DMS153 treated with DMSO at 0.1 percent for 48 hours (cell line): ENCODE measurements around the gene SSH2.
"Not testable (repeated sequence)": the region's sequence is repeated elsewhere in the genome, so short reads cannot be mapped to it uniquely, and the experiment has no call there.

ENCODE experiments used
- DNase-seq: peaks from one replicate; lab custom pipeline; 2025; ENCODE audit not compliant: unreplicated experiment; lab: John Stamatoyannopoulos, UW

The SSH2 gene

GRCh38 chr17:29929533-29930408, at the start of gene SSH2:
Gene SSH2, minus strand, starts transcription at chr17:29930228. Its CDS starts 228 bp downstream, at chr17:29930000.
- peak; percentile 89 for DNase-seq

GRCh38 chr17:29977836-29978235, 47.8 kb upstream of the SSH2 start:
- no peak for DNase-seq

- no peak for DNase-seq
Observed at GRCh38 chr17:29973005-29973404, 43.0 kb upstream of the SSH2 start.

GRCh38 chr17:29972277-29972676, 42.2 kb upstream of the SSH2 start:
- DNase-seq: peak; percentile 82

GRCh38 chr17:29968271-29968670, 38.2 kb upstream of the SSH2 start:
- no peak for DNase-seq

GRCh38 chr17:29962656-29963055, 32.6 kb upstream of the SSH2 start:
- no peak for DNase-seq

GRCh38 chr17:29959658-29960337, 29.8 kb upstream of the SSH2 start:
- DNase-seq: no peak

GRCh38 chr17:29958947-29959657, 29.1 kb upstream of the SSH2 start:
- DNase-seq: no peak

- not testable (repeated sequence) for DNase-seq
Observed at GRCh38 chr17:29957488-29957887, 27.5 kb upstream of the SSH2 start.

GRCh38 chr17:29956225-29956624, 26.2 kb upstream of the SSH2 start:
- no peak for DNase-seq

- DNase-seq: no peak
Observed at GRCh38 chr17:29954405-29954804, 24.4 kb upstream of the SSH2 start.

- DNase-seq: peak; percentile 56
Observed at GRCh38 chr17:29949696-29950095, 19.7 kb upstream of the SSH2 start.

- no peak for DNase-seq
Observed at GRCh38 chr17:29948448-29949215, 18.6 kb upstream of the SSH2 start.

GRCh38 chr17:29945281-29945680, 15.3 kb upstream of the SSH2 start:
- DNase-seq: no peak

GRCh38 chr17:29941334-29941733, 11.3 kb upstream of the SSH2 start, which contains the start of gene EFCAB5:
Gene EFCAB5, plus strand, starts transcription at chr17:29941634. Its CDS starts 163 bp downstream, at chr17:29941797.
- DNase-seq: no peak

GRCh38 chr17:29936724-29937123, 6.7 kb upstream of the SSH2 start:
- DNase-seq: no peak

- not testable (repeated sequence) for DNase-seq
Observed at GRCh38 chr17:29935909-29936308, 5.9 kb upstream of the SSH2 start.

GRCh38 chr17:29933379-29933778, 3.4 kb upstream of the SSH2 start:
- no peak for DNase-seq

GRCh38 chr17:29931231-29931932, 1.4 kb upstream of the SSH2 start:
- peak; percentile 93 for DNase-seq

- no peak for DNase-seq
Observed at GRCh38 chr17:29930409-29931010, 482 bp upstream of the SSH2 start.
